ENCODE measurements around the gene ILK.

ILK gene

DNA sequence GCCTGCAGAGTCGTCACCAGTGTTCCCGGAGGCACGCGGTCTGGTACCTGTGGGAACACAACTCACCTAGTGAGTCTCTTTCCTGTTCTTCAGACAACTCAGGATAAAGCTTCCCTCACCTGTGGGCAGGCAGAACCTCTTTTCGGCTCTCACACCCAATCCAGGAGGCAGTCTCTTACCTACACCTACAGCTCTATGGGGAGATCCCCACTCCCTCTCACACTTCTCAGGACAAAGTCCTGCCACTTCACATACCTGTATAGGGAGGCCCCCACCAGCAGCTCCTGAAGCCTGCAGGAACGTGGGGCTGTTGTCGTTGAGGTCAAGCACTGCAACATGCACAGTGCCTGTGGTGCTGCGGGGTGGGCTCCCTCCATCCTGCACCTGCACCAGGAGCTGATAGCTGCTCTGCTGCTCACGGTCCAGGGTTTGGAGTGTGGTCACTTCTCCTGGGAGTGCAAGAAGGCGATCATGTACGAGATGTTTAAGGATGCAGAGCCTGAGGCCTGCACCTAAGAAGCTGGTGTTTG, 27.9 kb downstream of the ILK start:
- TF ChIP-seq, protein P1, sequence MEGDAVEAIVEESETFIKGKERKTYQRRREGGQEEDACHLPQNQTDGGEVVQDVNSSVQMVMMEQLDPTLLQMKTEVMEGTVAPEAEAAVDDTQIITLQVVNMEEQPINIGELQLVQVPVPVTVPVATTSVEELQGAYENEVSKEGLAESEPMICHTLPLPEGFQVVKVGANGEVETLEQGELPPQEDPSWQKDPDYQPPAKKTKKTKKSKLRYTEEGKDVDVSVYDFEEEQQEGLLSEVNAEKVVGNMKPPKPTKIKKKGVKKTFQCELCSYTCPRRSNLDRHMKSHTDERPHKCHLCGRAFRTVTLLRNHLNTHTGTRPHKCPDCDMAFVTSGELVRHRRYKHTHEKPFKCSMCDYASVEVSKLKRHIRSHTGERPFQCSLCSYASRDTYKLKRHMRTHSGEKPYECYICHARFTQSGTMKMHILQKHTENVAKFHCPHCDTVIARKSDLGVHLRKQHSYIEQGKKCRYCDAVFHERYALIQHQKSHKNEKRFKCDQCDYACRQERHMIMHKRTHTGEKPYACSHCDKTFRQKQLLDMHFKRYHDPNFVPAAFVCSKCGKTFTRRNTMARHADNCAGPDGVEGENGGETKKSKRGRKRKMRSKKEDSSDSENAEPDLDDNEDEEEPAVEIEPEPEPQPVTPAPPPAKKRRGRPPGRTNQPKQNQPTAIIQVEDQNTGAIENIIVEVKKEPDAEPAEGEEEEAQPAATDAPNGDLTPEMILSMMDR (IDR thresholded peaks at IDR 0.05; ENCODE audit: insufficient read depth, low read depth, low read length, missing control alignments): no peak
- no peak for DNase-seq (ENCODE audit: low read depth)
- H3K4me3 ChIP-seq (ENCODE audit: low read depth, low read length): no peak overlapping the region

DNA sequence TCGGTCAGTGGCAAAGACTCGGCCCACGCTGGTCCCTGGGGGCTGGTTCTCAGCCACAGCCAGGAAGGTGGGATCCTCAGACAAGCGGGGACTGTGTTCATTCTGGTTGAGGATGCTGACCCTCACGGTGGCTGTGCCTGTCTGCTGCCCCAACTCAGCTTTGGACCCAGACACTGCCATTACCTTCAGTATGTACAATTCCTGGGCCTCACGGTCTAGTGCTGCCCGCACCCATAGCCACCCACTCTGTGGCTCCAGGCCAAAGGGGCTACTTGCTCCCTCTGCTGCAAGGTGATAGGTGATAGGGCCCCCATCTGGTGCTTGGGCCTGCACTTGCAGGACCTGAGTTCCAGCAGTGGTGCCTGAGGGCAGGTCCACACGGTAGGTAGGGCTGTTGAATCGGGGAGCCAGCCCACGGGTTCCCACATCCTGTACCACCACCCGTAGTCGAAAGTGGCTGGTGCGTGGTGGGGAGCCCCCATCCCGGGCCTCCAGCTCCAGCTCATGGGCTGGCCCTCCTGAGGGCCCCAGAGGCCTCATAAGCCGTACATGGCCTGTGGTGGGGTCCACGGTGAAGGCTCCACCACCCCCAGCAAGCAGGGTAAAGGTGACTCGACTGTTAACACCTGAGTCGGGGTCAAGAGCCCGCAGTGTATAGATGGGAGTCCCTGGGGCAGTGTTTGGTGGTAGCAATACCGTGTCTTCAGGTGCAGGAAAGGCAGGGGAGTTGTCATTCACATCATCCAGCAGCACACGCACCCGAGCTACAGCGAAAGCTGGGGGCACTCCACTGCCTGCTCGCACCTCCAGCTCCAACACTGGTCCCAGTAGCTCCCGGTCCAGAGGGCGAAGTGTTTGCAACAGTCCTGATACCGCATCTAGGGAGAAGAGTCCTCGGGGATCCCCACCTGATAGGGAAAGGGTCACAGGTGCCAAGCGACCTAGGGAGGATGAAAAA, 28.8 kb downstream of the ILK start:
- TF ChIP-seq, protein P1 (IDR thresholded peaks at IDR 0.05; ENCODE audit: insufficient read depth, low read depth, low read length, missing control alignments): no peak
- DNase-seq (ENCODE audit: low read depth): no peak
- H3K4me3 ChIP-seq (ENCODE audit: low read depth, low read length): no peak overlapping the region

DNA sequence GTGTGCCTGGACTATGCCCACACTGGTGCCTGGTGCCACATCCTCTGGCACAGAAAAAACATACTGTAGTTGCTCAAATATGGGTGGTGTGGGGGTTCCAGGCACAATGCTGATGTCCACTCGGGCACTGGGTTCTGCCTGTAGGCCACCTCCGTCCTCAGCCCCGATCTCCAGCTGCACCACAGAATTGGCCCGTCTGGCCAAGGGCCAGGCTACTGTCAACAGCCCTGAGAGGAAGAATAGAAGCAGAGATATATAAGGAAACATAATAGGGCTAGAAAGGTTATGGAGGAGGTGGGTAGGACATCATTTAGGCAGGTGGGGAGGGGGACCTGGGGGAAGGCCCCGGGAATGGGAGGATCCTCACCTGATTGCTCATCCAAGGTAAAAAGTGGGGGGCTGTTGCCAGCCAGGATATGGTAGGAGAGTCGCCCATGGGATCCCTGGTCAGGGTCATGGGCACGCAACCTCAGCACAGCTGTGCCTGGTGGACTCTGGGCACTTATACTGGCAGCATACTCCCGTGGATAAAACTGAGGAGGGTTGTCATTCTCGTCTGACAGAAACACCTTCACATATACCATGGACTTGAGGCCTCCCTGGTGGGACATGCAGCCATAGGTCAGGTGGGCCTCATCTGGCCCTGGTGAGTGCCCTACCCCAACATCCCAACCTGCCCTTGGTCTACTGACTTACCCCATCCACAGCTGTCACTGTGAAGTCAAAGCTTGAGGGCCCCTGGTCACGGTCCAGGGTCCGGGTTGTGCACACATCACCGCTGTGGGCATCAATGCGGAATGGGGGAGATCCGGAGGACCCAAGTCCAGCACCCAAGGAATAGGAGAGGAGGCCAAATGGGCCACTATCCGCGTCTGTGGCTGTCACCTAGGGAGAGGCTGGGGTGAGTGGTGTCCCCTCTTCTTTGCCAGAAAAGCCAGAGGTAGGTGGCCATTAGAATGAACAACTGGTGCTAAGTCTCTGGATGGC, 30.1 kb downstream of the ILK start:
- TF ChIP-seq, protein P1 (IDR thresholded peaks at IDR 0.05; ENCODE audit: insufficient read depth, low read depth, low read length, missing control alignments): no peak
- no peak overlapping the region for H3K4me3 ChIP-seq (ENCODE audit: low read depth, low read length)

DNA sequence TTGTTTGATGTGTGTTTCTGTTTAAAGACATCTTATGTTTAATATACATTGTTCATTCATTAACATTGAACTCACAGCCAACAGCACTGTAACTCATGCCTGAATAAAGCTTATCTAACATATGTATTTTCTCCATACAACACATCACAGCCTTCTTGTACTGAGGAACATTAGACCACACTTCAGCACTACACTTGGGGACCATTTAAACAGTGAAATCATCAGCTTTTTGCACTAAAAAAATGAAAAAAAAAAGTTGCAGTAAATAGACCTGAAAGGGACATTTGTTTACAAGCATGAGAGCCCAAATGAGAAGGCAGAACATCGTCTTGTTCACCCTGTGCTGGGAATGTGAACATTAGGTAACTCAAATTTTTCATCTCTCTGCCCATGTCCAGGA, 31.0 kb downstream of the ILK start:
- TF ChIP-seq, protein P1 (IDR thresholded peaks at IDR 0.05; ENCODE audit: insufficient read depth, low read depth, low read length, missing control alignments): no peak
- DNase-seq (ENCODE audit: low read depth): no peak
- H3K4me3 ChIP-seq (ENCODE audit: low read depth, low read length): no peak overlapping the region

More for the DNA sequence above, 30.1 kb downstream of the ILK start:
- no peak for DNase-seq (ENCODE audit: low read depth)

DNA sequence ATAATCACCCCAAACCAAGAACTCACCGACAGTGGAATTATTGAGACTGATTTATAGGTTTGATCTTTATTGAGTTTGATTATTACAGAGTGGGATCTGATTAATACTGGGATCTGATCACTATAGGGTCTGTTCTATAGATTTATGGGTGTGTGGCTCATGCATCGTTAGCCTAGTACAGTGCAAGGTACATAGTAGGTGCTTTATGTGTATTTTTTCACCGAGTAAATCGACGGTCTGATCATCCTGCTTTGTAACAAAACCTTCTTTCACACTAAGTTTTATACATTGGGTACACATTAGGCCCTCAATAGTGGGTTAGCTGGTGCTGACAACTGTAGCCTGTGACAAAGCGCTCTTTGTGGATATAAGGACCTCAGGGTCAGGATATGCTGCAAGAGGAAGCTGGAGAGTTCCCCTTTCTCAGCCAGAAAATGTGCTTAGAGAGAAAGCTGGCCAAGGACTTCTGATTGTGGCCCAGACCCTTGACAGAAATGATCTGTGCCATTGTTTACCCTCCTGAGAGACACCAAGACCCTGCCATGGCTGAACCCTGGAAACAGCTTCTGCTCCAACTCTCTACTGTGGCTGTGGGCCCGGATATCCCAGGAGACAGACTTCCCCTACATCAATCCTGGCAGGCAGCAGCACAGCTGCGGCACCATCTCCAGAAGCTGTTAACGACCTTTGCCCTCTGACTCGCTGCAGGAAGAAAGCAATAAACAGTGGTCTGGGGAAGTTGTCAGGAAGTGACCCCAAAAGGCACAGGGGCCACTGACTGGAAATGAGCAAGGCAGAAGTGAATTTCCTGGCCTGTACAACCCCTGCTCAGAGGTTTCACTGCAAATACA, 31.7 kb downstream of the ILK start:
- TF ChIP-seq, protein P1 (IDR thresholded peaks at IDR 0.05; ENCODE audit: insufficient read depth, low read depth, low read length, missing control alignments): no peak
- no peak overlapping the region for H3K4me3 ChIP-seq (ENCODE audit: low read depth, low read length)
- DNase-seq (ENCODE audit: low read depth): no peak

DNA sequence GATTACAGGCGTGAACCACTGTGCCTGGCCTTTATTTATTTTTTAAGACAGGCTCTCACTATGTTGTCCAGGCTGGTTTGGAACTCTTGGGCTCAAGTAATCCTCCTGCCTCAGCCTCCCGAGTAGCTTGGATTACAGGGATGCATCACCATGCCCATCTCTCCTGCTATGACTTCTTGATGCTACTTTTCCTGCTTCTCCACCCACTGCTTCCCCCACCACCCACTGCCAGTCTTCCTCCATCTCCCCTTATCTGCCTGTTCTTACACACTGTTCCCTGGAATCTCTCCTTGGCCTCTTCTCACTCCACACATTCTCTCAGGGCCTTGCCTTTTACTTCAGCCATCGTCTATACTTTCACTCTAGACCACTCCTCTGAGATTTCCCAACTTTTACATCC, 32.9 kb downstream of the ILK start:
- no peak for DNase-seq (ENCODE audit: low read depth)
- H3K4me3 ChIP-seq (ENCODE audit: low read depth, low read length): no peak overlapping the region
- TF ChIP-seq, protein P1 (IDR thresholded peaks at IDR 0.05; ENCODE audit: insufficient read depth, low read depth, low read length, missing control alignments): no peak

All from GM12865 (cell line).